AG04450 (cell line): ENCODE measurements around the gene IRAK2. TPM values are rescaled to one million over a fixed set of nuclear protein-coding genes. Genes with fewer than 3 reads are reported as not detected.

Experiments used
- CTCF ChIA-PET: fragments of 300-600, 350-600 bp; formaldehyde crosslinking; extraction: SDS; loops from one replicate; lab custom pipeline; 2022; ENCODE audit warnings: antibody characterized with exemption, inconsistent platforms; lab: Charles Lee
- POLR2A ChIA-PET: fragments of 350-600 bp; formaldehyde crosslinking; extraction: SDS; loops from one replicate; lab custom pipeline; 2021; ENCODE audit warnings: antibody characterized with exemption, inconsistent platforms; lab: Yijun Ruan, JAX
- DNase-seq: peaks from one replicate; pipeline ENCODE4 v3.0.0-alpha.2; 2011; ENCODE audit warnings: low read depth, low spot score
- H3K27ac ChIP-seq: one replicate; pipeline ENCODE4 v1.5.1; 2012; ENCODE audit warnings: low read depth, low read length, control low read depth
- H3K27me3 ChIP-seq: one replicate; pipeline ENCODE4 v1.6.0; 2012; ENCODE audit warnings: low read length; ENCODE audit not compliant: control insufficient read depth, insufficient read depth
- H3K4me3 ChIP-seq: 2 replicates; pipeline ENCODE4 v1.5.1; 2011; ENCODE audit warnings: mild to moderate bottlenecking, low read depth, low read length, control low read depth
- H3K9me3 ChIP-seq: 2 replicates; pipeline ENCODE4 v1.5.1; 2012; ENCODE audit warnings: low read length; ENCODE audit not compliant: control insufficient read depth, insufficient read depth
- CTCF ChIP-seq: IDR thresholded peaks from 2 replicates; pipeline ENCODE4 v1.5.1; 2011; ENCODE audit warnings: low read depth, low read length, control low read depth, inconsistent platforms
- polyA plus RNA-seq: library from polyadenylated mRNA; depleted of rRNA; stranded (reverse); fragments of >200 nt; gene quantifications from 2 replicates; pipeline ENCODE4 v1.2.3, GENCODE V29; 2011

IRAK2 gene
- polyA plus RNA-seq, 1 experiment = 7.6 TPM

GRCh38 chr3:10187944-10188343, 23.2 kb downstream of the IRAK2 start:
- Histone ChIP-seq H3K9me3 (no peaks in the 10 kb centered on the region), H3K27me3 (no peaks in the 10 kb centered on the region), H3K4me3 (no peak overlapping the region), H3K27ac (no peak overlapping the region)
- ChIA-PET POLR2A (no interaction called here), CTCF (no interaction called here)
- no peak for TF ChIP-seq CTCF
- no peak for DNase-seq

- H3K4me3 ChIP-seq = no peak overlapping the region
- no peak for DNase-seq
- ChIA-PET POLR2A (no interaction called here), CTCF (no interaction called here)
- H3K27me3 ChIP-seq = no peaks in the 10 kb centered on the region
- H3K27ac ChIP-seq = no peak overlapping the region
- TF ChIP-seq CTCF = no peak
- no peaks in the 10 kb centered on the region; the same call in 1 of the 2 replicates for H3K9me3 ChIP-seq
These were observed 24.3 kb downstream of the IRAK2 start for GRCh38 chr3:10188804-10189556.

GRCh38 chr3:10189557-10190354, 25.0 kb downstream of the IRAK2 start:
- H3K27me3 ChIP-seq = no peaks in the 10 kb centered on the region
- H3K9me3 ChIP-seq = no peaks in the 10 kb centered on the region; the same call in 1 of the 2 replicates
- no peak for DNase-seq
- no peak overlapping the region for H3K4me3 ChIP-seq
- TF ChIP-seq CTCF = no peak
- ChIA-PET CTCF (interaction anchor here (0.6 kb wide), 1 partner anchor 95 kb away, joined by 5 read pairs; no protein-coding TSS in a partner anchor), POLR2A (interaction anchor here (1.6 to 3.4 kb wide), 2 partner anchors 15 to 48 kb away, joined by 10 to 32 read pairs; partner anchors contain the start of gene VHL)
- H3K27ac ChIP-seq = no peak overlapping the region

DNA sequence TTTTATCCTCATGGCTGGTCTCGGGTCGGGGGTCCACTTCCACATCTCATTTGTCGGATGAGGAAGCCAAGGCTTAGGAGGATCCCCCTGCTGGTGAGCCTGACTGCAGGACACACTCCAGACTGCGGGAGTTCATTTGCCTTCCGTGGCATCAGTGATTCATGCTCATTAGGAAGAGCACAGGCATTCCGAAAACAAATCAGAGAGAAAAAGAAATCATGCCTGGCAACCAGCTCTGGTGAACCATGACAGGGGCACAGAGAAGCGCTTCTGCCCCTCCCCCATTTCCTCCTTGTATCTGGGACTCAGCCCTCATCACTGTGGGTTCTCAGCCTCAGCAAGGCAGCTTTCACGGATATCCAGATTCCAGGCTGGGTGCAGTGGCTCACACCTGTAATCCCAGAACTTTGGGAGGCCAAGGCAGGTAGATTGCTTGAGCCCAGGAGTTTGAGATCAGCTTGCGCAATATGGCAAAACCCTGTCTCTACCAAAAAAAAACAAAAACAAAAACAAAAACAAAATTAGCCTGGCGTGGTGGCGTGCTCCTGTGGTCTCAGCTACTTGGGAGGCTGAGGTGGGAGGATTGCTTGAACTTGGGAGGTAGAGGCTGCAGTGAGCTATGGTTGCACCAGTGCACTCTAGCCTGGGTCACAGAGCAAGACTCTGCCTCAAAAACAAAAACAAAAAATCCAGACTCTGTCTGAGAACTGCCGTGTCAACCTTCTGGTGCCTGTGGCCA, 28.4 kb downstream of the IRAK2 start:
- CTCF ChIA-PET = interaction anchor here (0.7 to 3.0 kb wide), 12 partner anchors 8 to 261 kb away, joined by 3 to 29 read pairs (median 6); partner anchors contain the start of gene IRAK2
- peak; percentile 82 for TF ChIP-seq CTCF

More for the DNA sequence above, 28.4 kb downstream of the IRAK2 start:
- no peaks in the 10 kb centered on the region; the same call in 1 of the 2 replicates for H3K9me3 ChIP-seq
- H3K27ac ChIP-seq = peak overlapping the region; percentile 98
- no peak overlapping the region for H3K4me3 ChIP-seq
- POLR2A ChIA-PET = interaction anchor here (1.4 to 3.4 kb wide), 3 partner anchors 12 to 20 kb away, joined by 3 to 32 read pairs (median 5); no protein-coding TSS in a partner anchor
- no peaks in the 10 kb centered on the region for H3K27me3 ChIP-seq
- DNase-seq = peak; percentile 68
